GM12874 (cell line): Measurements from ENCODE around the gene PPFIA2.

ENCODE experiments used
- TF ChIP-seq, protein P1 (sequence below): IDR thresholded peaks from 2 replicates; pipeline ENCODE4 v1.5.1; 2011; ENCODE audit warnings: low read depth, mild to moderate bottlenecking, control low read depth, low read length, moderate library complexity; ENCODE audit not compliant: insufficient read depth

PPFIA2 gene

GRCh38 chr12:81542065-81543010 lies 216.8 kb downstream of the PPFIA2 start:
- TF ChIP-seq, protein P1, sequence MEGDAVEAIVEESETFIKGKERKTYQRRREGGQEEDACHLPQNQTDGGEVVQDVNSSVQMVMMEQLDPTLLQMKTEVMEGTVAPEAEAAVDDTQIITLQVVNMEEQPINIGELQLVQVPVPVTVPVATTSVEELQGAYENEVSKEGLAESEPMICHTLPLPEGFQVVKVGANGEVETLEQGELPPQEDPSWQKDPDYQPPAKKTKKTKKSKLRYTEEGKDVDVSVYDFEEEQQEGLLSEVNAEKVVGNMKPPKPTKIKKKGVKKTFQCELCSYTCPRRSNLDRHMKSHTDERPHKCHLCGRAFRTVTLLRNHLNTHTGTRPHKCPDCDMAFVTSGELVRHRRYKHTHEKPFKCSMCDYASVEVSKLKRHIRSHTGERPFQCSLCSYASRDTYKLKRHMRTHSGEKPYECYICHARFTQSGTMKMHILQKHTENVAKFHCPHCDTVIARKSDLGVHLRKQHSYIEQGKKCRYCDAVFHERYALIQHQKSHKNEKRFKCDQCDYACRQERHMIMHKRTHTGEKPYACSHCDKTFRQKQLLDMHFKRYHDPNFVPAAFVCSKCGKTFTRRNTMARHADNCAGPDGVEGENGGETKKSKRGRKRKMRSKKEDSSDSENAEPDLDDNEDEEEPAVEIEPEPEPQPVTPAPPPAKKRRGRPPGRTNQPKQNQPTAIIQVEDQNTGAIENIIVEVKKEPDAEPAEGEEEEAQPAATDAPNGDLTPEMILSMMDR, result no peak

DNA sequence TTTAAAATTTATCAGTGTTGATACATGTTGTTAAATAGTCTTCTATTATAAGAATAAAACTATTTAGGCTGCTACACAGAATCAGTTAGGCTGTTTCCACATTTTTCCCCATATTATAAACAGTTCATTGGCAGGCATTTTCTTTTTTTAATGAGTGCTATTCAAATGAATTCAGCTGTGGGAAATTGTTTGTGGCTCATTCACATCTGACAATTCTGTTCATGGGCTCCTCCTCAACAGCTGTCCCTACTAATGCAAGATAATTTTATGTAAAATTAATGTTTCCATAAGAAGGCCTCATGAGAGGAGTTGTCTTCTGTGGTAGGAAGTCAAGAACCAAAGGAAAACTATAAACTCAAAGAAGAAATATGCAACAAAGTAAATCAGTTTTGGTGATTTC lies 218.0 kb downstream of the PPFIA2 start:
- TF ChIP-seq, protein P1, result no peak

GRCh38 chr12:81539279-81539678 lies 219.9 kb downstream of the PPFIA2 start:
- TF ChIP-seq, protein P1, result no peak

DNA sequence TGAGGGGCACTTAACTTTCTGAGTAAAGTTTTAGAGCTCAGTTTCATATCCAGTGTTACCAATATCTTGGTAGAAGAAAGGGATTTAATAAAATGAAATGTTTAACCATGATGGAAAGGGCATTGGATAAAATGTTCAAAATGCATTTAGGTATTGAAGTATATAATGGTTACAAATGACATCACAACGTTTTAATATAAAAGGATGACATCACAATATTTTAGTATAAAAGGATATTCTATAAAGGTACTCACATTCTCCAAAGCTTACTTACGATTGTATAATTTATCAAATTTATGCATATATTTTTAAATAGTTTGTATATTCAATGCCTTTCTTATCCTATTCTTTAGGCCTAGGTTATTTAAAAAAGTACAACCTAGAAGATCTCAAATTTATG lies 226.1 kb downstream of the PPFIA2 start:
- TF ChIP-seq, protein P1, result no peak

- TF ChIP-seq, protein P1, result no peak
Measured at GRCh38 chr12:81530352-81530751, 228.8 kb downstream of the PPFIA2 start.

DNA sequence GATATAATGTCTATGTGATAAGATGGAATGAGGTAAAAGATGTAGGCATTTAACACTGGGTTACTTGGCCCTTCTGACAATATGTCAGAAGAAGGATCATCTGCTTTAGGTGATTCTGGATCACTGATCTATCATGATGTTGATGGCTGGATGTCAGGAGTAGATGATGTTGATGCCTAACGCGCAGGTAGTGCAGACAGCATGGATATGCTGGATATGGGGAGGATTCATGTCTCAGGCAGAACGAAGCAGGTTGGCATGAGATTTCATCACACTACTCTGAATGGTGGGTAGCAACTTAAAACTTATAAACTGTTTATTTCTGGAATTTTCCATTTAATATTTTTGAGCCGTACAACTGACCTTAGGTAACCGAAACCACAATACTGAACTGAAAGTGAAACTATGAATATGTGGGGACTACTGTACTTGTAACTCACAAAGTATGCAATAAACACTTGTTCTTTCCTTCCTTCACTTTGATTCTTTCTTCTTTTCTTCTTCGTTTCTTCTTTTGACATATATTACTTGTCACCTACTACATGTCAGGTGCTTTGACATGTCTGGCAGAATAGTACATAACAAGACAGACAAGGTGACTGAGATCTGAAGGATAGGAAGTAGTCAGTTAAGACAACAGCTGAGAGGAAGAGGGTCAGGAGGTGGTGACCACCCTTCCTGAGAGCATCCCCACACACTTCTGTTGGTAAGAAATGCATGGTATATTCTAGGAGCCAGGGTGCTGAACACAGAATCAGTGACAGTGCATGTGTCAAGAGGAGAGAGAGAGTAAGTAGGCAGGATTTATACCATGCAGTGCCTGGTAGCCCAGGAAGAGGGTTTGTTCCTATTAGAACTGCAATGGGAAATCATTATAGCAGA lies 238.8 kb downstream of the PPFIA2 start:
- TF ChIP-seq, protein P1, result no peak

DNA sequence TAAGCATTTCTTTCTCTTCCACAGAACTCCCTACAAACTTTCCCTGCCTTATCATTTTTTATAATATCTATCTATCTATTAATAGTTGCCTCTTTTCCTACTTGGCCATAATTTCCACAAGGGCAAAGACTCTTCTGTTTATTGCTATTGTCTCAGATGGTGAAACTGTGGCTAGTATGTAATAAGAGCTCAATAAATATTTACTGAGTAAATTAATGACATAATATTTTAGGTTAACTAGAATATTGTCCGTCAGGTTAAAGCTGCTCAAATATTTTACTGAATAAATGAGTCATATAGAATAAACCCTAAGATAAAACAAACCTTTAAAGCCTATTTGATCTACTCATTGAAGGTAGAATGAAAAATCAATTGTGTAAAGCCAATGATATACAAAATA lies 240.5 kb downstream of the PPFIA2 start:
- TF ChIP-seq, protein P1, result no peak
